K562 (cell line): ENCODE data around the gene HMBS. TPM values are rescaled to one million over a fixed set of nuclear protein-coding genes. Genes with fewer than 3 reads are reported as not detected.

Experiments
- ADNP ChIP-seq: fragments of 200-800 bp; sonication (Bioruptor generic); IDR thresholded peaks from 2 replicates; pipeline ENCODE4 v1.6.1; 2016; ENCODE audit warnings: missing genetic modification characterization, missing compliant biosample characterization
- ATF1 ChIP-seq, 2 experiments: fragments of 450-650 bp in 1 of 2; IDR thresholded peaks; 2 replicates each; pipeline ENCODE4 v1.6.1; 2016; ENCODE audit warnings: missing compliant biosample characterization in 1 of 2, missing genetic modification characterization in 1 of 2
- CHD7 ChIP-seq: fragments of 200-600 bp; sonication (generic); IDR thresholded peaks from one replicate; pipeline ENCODE4 v1.6.1; 2012; ENCODE audit warnings: mild to moderate bottlenecking, low read depth, low read length, inconsistent platforms
- E4F1 ChIP-seq: fragments of 250-450 bp; sonication (Bioruptor Pico); IDR thresholded peaks from 2 replicates; pipeline ENCODE4 v1.5.0; 2021; ENCODE audit warnings: mild to moderate bottlenecking, borderline replicate concordance
- HNRNPL ChIP-seq: fragments of 200-400 bp; formaldehyde crosslinking; IDR thresholded peaks from 2 replicates; pipeline ENCODE4 v1.6.1; 2017; ENCODE audit warnings: low read depth, mild to moderate bottlenecking, low read length
- MAFG ChIP-seq: fragments of 450-650 bp; conservative IDR thresholded peaks from 2 replicates; pipeline ENCODE4 v1.6.1; 2016; ENCODE audit warnings: missing genetic modification characterization, missing compliant biosample characterization
- MXI1 ChIP-seq: IDR thresholded peaks from 2 replicates; pipeline ENCODE4 v1.6.1; 2011; ENCODE audit warnings: low read depth, mild to moderate bottlenecking, improper control_type of control experiment, low read length
- PRMT5 ChIP-seq: sonication (generic); formaldehyde crosslinking; IDR thresholded peaks from 2 replicates; pipeline ENCODE4 v1.5.0; 2020; ENCODE audit warnings: missing genetic modification reagents
- SMARCC2 ChIP-seq: fragments of 450-650 bp; IDR thresholded peaks from 2 replicates; pipeline ENCODE4 v1.6.1; 2017; ENCODE audit warnings: antibody characterized with exemption, moderate library complexity, mild to moderate bottlenecking, low read depth
- TAL1 ChIP-seq: fragments of 450-650 bp; IDR thresholded peaks from 2 replicates; pipeline ENCODE4 v1.6.1; 2016; ENCODE audit warnings: mild to moderate bottlenecking
- TCF3 ChIP-seq: sonication (generic); formaldehyde crosslinking; IDR thresholded peaks from 2 replicates; pipeline ENCODE4 v1.4.0; 2020; ENCODE audit warnings: mild to moderate bottlenecking, missing genetic modification reagents
- TRIM25 ChIP-seq: fragments of 450-650 bp; IDR thresholded peaks from 2 replicates; pipeline ENCODE4 v1.7.0; 2016; ENCODE audit warnings: borderline replicate concordance
- ZNF165 ChIP-seq: fragments of 250-450 bp; sonication (Bioruptor Pico); IDR thresholded peaks from 2 replicates; pipeline ENCODE4 v1.4.0; 2020; ENCODE audit warnings: borderline replicate concordance
- polyA plus RNA-seq, 8 experiments: library from polyadenylated mRNA; depleted of rRNA in 4 of 8; stranded (reverse) in 5 of 8; unstranded in 3 of 8; fragments of >200 nt; fragmentation: Nextera tagmentation in 2 of 8; fragmentation: Illumina TruSeq in 1 of 8; extraction: Ambion mirVana in 2 of 8; extraction: Trizol in 1 of 8; gene quantifications; 2 replicates each; pipeline versions ENCODE4 v1.2.1 to v1.2.3, GENCODE V29; 2011 to 2014; ENCODE audit warnings: inconsistent platforms in 1 of 8, missing spikeins in 1 of 8
- total RNA-seq, 7 experiments: library from RNA; depleted of rRNA in 6 of 7; stranded (reverse); fragments of >200 nt in 6 of 7; fragmentation: Illumina TruSeq in 2 of 7; extraction: Trizol in 2 of 7; gene quantifications; 2 replicates each; pipeline versions ENCODE4 v1.2.1 to v1.2.3, GENCODE V29; 2011 to 2021; ENCODE audit warnings: low replicate concordance in 1 of 7

HMBS gene
- total and polyA plus RNA-seq, 9 of the 15 experiments (the other 6 are each of a cell fraction or from before 2014, with no cell fraction given), result 56.9 to 385 (median 286) TPM

GRCh38 chr11:119087747-119088241, 3.1 kb downstream of the HMBS start (continued):
- TF ChIP-seq CHD7 (no peak), SMARCC2 (peak; percentile 97), TCF3 (CRISPR knock-in tag) (peak; percentile 100), TAL1 (peak; percentile 98), ZNF165 (no peak), ATF1 (CRISPR knock-in tag; IDR thresholded peaks at IDR 0.05) (no peak), ATF1 (tag; IDR thresholded peaks at IDR 0.05) (peak; percentile 74), TRIM25 (no peak), ADNP (tag) (no peak), MAFG (peak; percentile 89), MXI1 (peak; percentile 79), E4F1 (CRISPR knock-in tag) (no peak), HNRNPL (no peak; the same call in 1 of the 2 replicates), PRMT5 (CRISPR knock-in tag) (no peak)
